Activated CD8-positive, alpha-beta T cell treated with anti-CD3 and anti-CD28 coated beads for 36 hours (primary cell): ENCODE results near the gene E2F2. TPM values are rescaled to one million over a fixed set of nuclear protein-coding genes. Genes with fewer than 3 reads are reported as not detected.
A peak's percentile ranks its signal among the peaks of the same experiment; 100 is the strongest.

Experiments used
- ATAC-seq: fragments of 200-7000 bp; cut with Tn5 transposase; one replicate; pipeline ENCODE4 v1.10.0; 2021; ENCODE audit warnings: mild to moderate bottlenecking, moderate library complexity
- CTCF ChIA-PET: fragments of 350-600 bp; sonication (Branson Sonifier 250); formaldehyde crosslinking; loops from one replicate; lab custom pipeline; 2021; ENCODE audit warnings: antibody characterized with exemption; lab: Charles Lee
- POLR2A ChIA-PET: fragments of 350-600 bp; sonication (Branson Sonifier 250); formaldehyde crosslinking; loops from one replicate; lab custom pipeline; 2021; ENCODE audit warnings: antibody characterized with exemption; lab: Charles Lee
- DNase-seq: peaks from one replicate; pipeline ENCODE4 v3.0.0-alpha.2; 2020
- H3K27ac Mint-ChIP-seq: one replicate; pipeline ENCODE4 v1.8.0; 2021; ENCODE audit warnings: mild to moderate bottlenecking, mixed read lengths
- H3K27me3 Mint-ChIP-seq: one replicate; pipeline ENCODE4 v1.8.0; 2021; ENCODE audit warnings: mixed read lengths
- H3K36me3 Mint-ChIP-seq: one replicate; pipeline ENCODE4 v1.8.0; 2021; ENCODE audit warnings: low read depth, mixed read lengths
- H3K4me1 Mint-ChIP-seq: one replicate; pipeline ENCODE4 v1.8.0; 2021; ENCODE audit warnings: low read depth, mixed read lengths
- H3K4me3 Mint-ChIP-seq: one replicate; pipeline ENCODE4 v1.8.0; 2021; ENCODE audit warnings: mild to moderate bottlenecking, moderate library complexity, mixed read lengths
- H3K9me3 Mint-ChIP-seq: one replicate; pipeline ENCODE4 v1.8.0; 2021; ENCODE audit warnings: mixed read lengths
- CTCF ChIP-seq: fragments of 200-600 bp; IDR thresholded peaks from one replicate; pipeline ENCODE4 v1.8.0; 2022; ENCODE audit warnings: antibody characterized with exemption, mild to moderate bottlenecking
- intact Hi-C: fragments of 100-400 bp; cut with micrococcal nuclease; formaldehyde crosslinking; loops from one replicate; pipeline ENCODE4 v1.10.0; 2022
- total RNA-seq, 2 experiments: library from RNA; stranded (reverse); gene quantifications; one replicate each; pipeline ENCODE4 v1.2.3, GENCODE V29; 2021

E2F2 gene
- total RNA-seq, 2 experiments from 2014 or later, result 23.7 to 25.3 TPM

GRCh38 chr1:23561076-23561812 is 30.2 kb upstream of the E2F2 start:
- CTCF ChIA-PET, result interaction anchor here (1.6 to 5.6 kb wide), 3 partner anchors 16 to 75 kb away, joined by 3 to 82 read pairs (median 3); no protein-coding TSS in a partner anchor

DNA sequence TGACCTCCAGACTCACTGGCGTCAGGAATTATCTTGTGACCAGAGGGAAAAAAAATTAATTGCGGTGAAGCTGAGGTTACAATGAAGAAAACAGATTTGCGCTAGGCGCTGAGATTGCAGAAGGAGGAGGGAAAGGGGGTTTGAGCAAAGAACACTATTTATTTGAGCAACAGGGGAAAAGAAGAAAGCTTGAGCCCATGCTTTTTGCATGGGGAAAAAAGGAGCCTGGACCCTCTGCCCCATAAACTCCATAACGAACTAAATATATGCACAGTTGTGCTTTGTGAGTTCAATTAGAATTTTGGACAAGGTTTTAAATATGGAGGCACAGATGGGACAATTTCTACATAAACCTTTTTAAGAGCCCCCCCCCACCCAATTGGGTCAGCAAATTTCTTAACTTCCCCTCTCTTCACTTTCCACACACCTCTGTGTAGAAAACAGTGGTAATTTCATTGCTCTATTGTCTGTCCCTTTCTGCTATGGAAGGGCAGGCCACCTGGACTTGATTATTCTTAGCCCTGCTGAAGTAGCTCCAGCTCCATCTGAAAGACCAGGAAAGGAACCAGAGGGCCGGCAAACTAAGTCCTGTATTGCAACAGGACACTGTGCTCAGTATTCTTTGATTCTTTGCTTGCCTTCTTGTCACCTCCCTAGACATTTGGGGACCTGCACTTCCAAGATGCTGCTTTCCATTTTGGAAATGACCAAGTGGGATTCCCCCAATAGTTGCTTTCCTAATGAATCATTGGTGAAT is 29.1 kb upstream of the E2F2 start:
- Mint-ChIP-seq H3K9me3 (no peaks in the 10 kb centered on the region), H3K4me3 (peak overlapping the region; percentile 89), H3K36me3 (peaks cover 28% of the 10 kb centered on the region), H3K4me1 (peaks cover 51% of the 10 kb centered on the region), H3K27ac (peak overlapping the region; percentile 80), H3K27me3 (peaks cover 3% of the 10 kb centered on the region)
- TF ChIP-seq CTCF, result no peak
- CTCF ChIA-PET, result interaction anchor here (0.7 to 7.1 kb wide), 13 partner anchors 10 to 98 kb away, joined by 3 to 82 read pairs (median 6); no protein-coding TSS in a partner anchor
- no peak for ATAC-seq
- intact Hi-C loops, result loop anchor here (5.0 kb wide), 1 partner anchor 32 kb away; no protein-coding TSS in a partner anchor
- POLR2A ChIA-PET, result interaction anchor here (0.9 to 5.2 kb wide), 18 partner anchors 10 to 139 kb away, joined by 3 to 40 read pairs (median 5); partner anchors contain the start of gene E2F2
- DNase-seq, result no peak

More at GRCh38 chr1:23561076-23561812, 30.2 kb upstream of the E2F2 start:
- intact Hi-C loops, result no loop called here
- Mint-ChIP-seq H3K36me3 (peaks cover 26% of the 10 kb centered on the region), H3K4me3 (no peak overlapping the region), H3K4me1 (peaks cover 40% of the 10 kb centered on the region), H3K27ac (no peak overlapping the region), H3K9me3 (no peaks in the 10 kb centered on the region), H3K27me3 (peaks cover 3% of the 10 kb centered on the region)
- no peak for TF ChIP-seq CTCF
- DNase-seq (no peak), ATAC-seq (no peak)
- POLR2A ChIA-PET, result interaction anchor here (5.2 kb wide), 1 partner anchor 31 kb away, joined by 40 read pairs; no protein-coding TSS in a partner anchor

DNA sequence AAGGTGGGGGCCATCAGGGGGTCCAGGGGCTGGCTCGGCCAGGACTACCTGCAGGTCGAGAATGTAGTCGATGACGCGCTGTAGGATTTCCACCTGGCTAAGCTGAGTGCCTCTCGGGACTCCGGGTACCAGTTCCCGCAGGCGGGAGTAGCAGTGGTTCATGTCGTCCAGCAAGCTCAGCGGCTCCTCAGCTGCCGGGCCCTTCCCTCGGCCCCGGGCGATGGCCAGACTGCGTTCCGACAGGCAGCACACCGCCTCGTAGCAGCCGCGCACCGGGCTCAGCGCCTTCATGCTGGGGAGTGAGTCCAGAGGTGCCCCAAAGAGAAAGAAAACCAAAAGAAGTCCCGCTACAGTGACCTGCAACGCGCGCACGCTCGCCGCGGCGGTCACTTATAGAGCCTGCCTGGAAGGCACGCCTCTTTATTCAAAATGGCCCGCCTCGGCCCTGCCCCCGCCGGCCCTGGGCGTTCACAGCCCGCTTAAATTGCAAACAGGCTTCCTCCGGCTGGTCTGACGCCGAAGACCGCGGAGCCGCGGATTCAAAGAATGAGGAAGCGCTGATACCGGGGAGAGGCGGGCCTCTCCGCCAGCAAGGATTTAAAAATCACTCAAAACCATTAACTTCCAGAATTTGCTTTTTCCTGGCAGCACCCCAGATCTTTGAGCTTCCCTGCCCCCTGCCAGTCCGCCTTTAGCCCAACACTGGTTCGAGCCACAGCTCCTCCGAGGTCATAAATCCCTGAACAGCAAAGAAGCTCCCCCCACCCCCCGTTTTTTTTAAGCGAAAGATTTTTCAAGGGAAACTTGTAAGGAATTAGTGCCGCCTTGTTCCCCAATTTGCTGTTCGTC is 28.3 kb upstream of the E2F2 start, which contains the start of gene ID3:
ID3 (minus strand) TSS at position 366 of the 849 bp plus-strand sequence; CDS start at position 291, 75 bp downstream.
- peaks cover 28% of the 10 kb centered on the region for H3K36me3 Mint-ChIP-seq
- peak within 1 kb of the TSS; percentile 80 for H3K27ac Mint-ChIP-seq
- peak within 1 kb of the TSS; percentile 89 for H3K4me3 Mint-ChIP-seq
- intact Hi-C loops, result loop anchor here (5.0 kb wide), 1 partner anchor 33 kb away; no protein-coding TSS in a partner anchor
- ChIA-PET CTCF (interaction anchor here (0.7 to 7.1 kb wide), 19 partner anchors 9 to 99 kb away, joined by 3 to 82 read pairs (median 5); no protein-coding TSS in a partner anchor), POLR2A (interaction anchor here (0.7 to 5.2 kb wide), 29 partner anchors 10 to 256 kb away, joined by 3 to 40 read pairs (median 4); partner anchors contain the start of genes E2F2, HNRNPR and RPL11)
- no peak for TF ChIP-seq CTCF
- peaks cover 3% of the 10 kb centered on the region for H3K27me3 Mint-ChIP-seq
- H3K9me3 Mint-ChIP-seq, result no peaks in the 10 kb centered on the region
- peak; percentile 71 for ATAC-seq
- peaks cover 55% of the 10 kb centered on the region for H3K4me1 Mint-ChIP-seq
- DNase-seq, result peak; percentile 98

DNA sequence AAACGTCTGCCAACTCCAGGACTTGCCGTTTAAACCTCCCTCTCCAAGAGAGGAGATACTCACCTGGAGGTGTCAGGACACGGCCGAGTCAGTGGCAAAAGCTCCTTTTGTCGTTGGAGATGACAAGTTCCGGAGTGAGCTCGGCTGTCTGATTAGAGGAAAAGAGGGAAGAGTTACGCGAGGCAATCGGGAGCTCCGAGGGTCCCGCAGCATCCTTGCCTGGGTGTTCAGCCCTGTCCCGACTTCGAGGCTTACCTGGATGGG is 27.8 kb upstream of the E2F2 start:
- peak; percentile 38 for DNase-seq
- Mint-ChIP-seq H3K4me1 (peaks cover 60% of the 10 kb centered on the region), H3K27me3 (peaks cover 3% of the 10 kb centered on the region), H3K36me3 (peaks cover 28% of the 10 kb centered on the region), H3K4me3 (peak overlapping the region; percentile 89), H3K9me3 (no peaks in the 10 kb centered on the region), H3K27ac (peak overlapping the region; percentile 80)
- POLR2A ChIA-PET, result interaction anchor here (0.7 to 5.2 kb wide), 24 partner anchors 11 to 257 kb away, joined by 3 to 40 read pairs (median 4); partner anchors contain the start of genes E2F2, HNRNPR and RPL11
- CTCF ChIA-PET, result interaction anchor here (0.7 to 7.1 kb wide), 16 partner anchors 9 to 99 kb away, joined by 3 to 82 read pairs (median 5); no protein-coding TSS in a partner anchor
- no peak for ATAC-seq
- TF ChIP-seq CTCF, result no peak
- intact Hi-C loops, result loop anchor here (5.0 kb wide), 1 partner anchor 33 kb away; no protein-coding TSS in a partner anchor
